GM18873 (cell line): ENCODE measurements around the gene SLC9A5.

Experiments
- ATAC-seq: cut with Tn5 transposase; IDR thresholded peaks from one replicate; pipeline ENCODE4 v1.9.1; 2021; ENCODE audit warnings: mild to moderate bottlenecking, moderate library complexity, moderate number of reproducible peaks; ENCODE audit not compliant: unreplicated experiment, low FRiP score

Gene SLC9A5

GRCh38 chr16:67279296-67280089 lies 30.7 kb downstream of the SLC9A5 start, which contains the start of gene PLEKHG4:
PLEKHG4 (plus strand) TSS chr16:67279532; CDS start chr16:67280045, 513 bp downstream.
- no peak for ATAC-seq

GRCh38 chr16:67280090-67281015 lies 31.6 kb downstream of the SLC9A5 start:
- no peak for ATAC-seq

DNA sequence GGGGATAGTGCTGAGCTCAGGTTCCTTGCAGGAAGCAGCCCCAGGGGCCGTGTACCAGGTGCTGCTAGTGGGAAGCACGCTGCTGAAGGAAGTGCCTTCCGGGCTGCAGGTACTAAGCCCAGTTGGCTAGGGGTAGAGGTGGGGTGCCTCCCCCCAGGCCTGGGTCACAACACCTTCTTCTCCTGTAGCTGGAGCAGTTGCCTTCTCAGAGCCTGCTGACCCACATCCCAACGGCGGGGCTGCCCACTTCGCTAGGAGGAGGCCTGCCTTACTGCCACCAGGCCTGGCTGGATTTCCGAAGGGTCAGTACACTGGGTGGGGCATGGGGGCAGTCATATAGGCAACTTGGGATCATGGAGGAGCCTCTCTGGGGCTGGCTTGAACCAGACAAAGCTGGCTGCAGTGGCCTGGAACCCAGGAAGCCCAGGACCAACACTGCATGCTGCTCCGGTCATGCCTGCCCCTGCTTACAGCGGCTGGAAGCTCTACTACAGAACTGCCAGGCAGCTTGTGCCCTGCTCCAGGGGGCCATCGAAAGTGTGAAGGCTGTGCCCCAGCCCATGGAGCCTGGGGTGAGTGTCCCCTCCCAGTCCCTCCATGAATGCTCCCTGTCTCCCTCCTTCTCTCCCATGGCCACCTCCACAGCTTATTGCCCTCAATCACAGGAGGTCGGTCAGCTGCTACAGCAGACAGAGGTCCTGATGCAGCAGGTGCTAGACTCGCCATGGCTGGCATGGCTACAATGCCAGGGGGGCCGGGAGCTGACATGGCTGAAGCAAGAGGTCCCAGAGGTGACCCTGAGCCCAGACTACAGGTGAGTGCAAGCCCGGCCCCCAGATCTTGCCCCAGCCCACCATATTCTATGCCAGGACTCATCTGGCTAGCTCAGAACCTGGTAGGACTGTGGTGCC lies 33.0 kb downstream of the SLC9A5 start:
- no peak for ATAC-seq

- no peak for ATAC-seq
Measured at GRCh38 chr16:67282447-67282805, 33.6 kb downstream of the SLC9A5 start.

- ATAC-seq: no peak
Measured at GRCh38 chr16:67283039-67283825, 34.5 kb downstream of the SLC9A5 start.

GRCh38 chr16:67283826-67284555 lies 35.2 kb downstream of the SLC9A5 start:
- ATAC-seq: no peak

DNA sequence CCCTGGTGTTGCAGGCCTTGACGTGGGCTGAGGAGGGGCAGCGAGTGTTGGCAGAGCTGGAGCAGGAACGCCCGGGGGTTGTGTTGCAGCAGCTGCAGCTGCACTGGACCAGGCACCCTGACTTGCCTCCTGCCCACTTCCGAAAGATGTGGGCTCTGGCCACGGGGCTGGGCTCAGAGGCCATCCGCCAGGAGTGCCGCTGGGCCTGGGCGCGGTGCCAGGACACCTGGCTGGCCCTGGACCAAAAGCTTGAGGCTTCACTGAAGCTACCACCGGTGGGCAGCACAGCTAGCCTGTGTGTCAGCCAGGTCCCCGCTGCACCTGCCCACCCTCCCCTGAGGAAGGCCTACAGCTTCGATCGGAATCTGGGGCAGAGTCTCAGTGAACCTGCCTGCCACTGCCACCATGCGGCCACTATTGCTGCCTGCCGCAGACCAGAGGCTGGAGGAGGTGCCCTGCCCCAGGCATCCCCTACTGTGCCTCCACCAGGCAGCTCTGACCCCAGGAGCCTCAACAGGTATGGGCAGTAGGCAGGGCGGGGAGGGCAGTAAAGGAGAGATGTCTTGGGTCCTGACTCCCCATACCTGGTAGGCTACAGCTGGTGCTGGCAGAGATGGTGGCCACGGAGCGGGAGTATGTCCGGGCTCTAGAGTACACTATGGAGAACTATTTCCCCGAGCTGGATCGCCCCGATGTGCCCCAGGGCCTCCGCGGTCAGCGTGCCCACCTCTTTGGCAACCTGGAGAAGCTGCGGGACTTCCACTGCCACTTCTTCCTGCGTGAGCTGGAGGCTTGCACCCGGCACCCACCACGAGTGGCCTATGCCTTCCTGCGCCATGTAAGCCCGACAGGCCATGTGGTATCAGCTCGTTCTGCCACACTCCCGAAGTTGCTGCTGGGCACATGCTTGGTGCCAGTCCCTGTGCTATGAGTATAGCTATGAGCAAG lies 36.2 kb downstream of the SLC9A5 start:
- no peak for ATAC-seq

DNA sequence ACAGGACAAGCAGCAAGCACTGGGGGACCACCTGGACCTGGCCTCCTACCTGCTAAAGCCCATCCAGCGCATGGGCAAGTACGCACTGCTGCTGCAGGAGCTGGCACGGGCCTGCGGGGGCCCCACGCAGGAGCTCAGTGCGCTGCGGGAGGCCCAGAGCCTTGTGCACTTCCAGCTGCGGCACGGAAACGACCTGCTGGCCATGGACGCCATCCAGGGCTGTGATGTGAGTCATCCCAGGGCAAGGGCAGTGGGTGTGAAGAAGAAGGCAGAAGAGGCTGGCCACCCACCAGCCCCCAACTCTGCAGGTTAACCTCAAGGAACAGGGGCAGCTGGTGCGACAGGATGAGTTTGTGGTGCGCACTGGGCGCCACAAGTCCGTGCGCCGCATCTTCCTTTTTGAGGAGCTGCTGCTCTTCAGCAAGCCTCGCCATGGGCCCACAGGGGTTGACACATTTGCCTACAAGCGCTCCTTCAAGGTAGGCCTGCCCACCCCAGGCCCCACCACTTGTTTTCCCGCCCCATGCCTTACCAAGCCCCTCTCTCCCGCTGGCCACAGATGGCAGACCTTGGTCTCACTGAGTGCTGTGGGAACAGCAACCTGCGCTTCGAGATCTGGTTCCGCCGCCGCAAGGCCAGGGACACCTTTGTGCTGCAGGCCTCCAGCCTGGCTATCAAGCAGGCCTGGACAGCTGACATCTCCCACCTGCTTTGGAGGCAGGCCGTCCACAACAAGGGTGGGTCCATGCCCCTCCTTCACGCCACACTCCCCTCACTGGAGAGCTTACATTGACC lies 37.9 kb downstream of the SLC9A5 start:
- no peak for ATAC-seq

DNA sequence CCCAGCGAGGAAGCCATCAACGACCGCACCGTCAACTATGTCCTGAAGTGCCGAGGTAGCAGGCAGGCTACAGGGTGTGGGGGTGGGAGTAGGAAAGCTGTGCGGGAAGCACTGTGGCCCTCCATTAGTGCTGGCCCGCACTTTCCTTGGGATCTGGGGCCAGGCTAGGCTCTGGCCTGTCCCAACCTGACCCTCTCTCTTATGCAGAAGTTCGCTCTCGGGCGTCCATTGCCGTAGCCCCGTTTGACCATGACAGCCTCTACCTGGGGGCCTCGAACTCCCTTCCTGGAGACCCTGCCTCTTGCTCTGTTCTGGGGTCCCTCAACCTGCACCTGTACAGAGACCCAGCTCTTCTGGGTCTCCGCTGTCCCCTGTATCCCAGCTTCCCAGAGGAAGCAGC lies 39.2 kb downstream of the SLC9A5 start:
- no peak for ATAC-seq

GRCh38 chr16:67291461-67291860 lies 42.7 kb downstream of the SLC9A5 start:
- no peak for ATAC-seq

- ATAC-seq: no peak
Measured at GRCh38 chr16:67294171-67294757, 45.5 kb downstream of the SLC9A5 start.

GRCh38 chr16:67294938-67295361 lies 46.2 kb downstream of the SLC9A5 start:
- ATAC-seq: no peak

DNA sequence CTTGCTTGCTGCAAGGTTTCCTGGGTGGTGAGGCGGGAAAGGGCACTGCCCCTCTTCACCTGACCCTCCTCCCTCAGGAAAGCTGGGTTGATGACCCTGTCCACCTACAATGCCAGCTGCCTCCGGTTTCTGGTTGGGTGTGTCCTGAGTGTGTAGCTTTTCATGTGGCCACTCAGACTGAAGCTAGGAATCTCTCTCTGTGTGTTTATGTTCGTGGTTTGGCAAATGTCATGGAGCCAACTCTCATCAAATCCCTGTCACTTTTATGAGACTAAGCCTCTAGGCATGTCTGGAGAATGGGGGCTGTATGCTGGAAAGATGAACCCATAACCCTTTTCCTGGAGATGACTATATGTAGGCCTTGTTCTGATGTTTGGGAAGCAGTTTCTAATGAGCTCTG lies 47.6 kb downstream of the SLC9A5 start:
- no peak for ATAC-seq

DNA sequence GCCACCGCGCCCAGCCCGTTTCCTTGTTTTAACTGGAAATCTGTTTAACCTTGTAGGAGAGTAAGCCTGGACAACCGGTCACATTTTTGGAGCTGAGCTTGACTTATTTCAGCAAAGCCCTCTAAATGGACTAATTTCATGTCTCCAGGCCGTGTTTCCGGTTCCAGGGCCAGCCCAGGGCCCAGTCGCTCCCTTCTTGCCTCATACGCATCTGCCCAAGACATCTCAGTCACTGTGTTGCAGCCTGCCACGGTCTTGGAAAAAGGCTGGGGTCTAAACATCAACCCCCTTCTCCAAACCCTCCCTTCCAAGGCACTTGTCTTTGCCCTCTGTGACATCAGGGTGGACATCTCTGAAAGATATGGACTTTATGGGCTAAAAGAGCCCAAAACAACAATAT lies 49.5 kb downstream of the SLC9A5 start:
- ATAC-seq: no peak

- ATAC-seq: no peak
Measured at GRCh38 chr16:67299269-67299668, 50.5 kb downstream of the SLC9A5 start.

GRCh38 chr16:67301080-67301782 lies 52.5 kb downstream of the SLC9A5 start:
- ATAC-seq: no peak
